SK-N-SH treated with all-trans-retinoic acid at 6 μM for 48 hours (cell line): ENCODE measurements around the gene RNF213.

ENCODE experiments used
- ATAC-seq: fragments of 200-7000 bp; cut with Tn5 transposase; 3 replicates; pipeline ENCODE4 v1.9.1; 2020; ENCODE audit warnings: mild to moderate bottlenecking, moderate library complexity
- ARNTL ChIP-seq: fragments of 450-650 bp; formaldehyde crosslinking; IDR thresholded peaks from 2 replicates; pipeline ENCODE4 v1.5.0; 2020; ENCODE audit warnings: low read depth, mild to moderate bottlenecking, moderate library complexity, borderline replicate concordance
- CREB5 ChIP-seq: fragments of 250-450 bp; sonication (Bioruptor Pico); IDR thresholded peaks from 2 replicates; pipeline ENCODE4 v1.5.1; 2020; ENCODE audit warnings: low read depth, mild to moderate bottlenecking, moderate library complexity
- CSDC2 ChIP-seq: fragments of 250-450 bp; sonication (Bioruptor Pico); IDR thresholded peaks from 2 replicates; pipeline ENCODE4 v1.5.0; 2020; ENCODE audit warnings: mild to moderate bottlenecking, moderate library complexity
- CSRNP3 ChIP-seq: fragments of 250-450 bp; sonication (Bioruptor Pico); IDR thresholded peaks from 2 replicates; pipeline ENCODE4 v1.5.1; 2021; ENCODE audit warnings: mild to moderate bottlenecking, moderate library complexity
- ESRRG ChIP-seq: fragments of 250-450 bp; sonication (Bioruptor Pico); IDR thresholded peaks from 2 replicates; pipeline ENCODE4 v1.6.1; 2021; ENCODE audit warnings: mild to moderate bottlenecking
- GLIS3 ChIP-seq: fragments of 250-450 bp; sonication (Bioruptor Pico); IDR thresholded peaks from 2 replicates; pipeline ENCODE4 v1.5.0; 2020; ENCODE audit warnings: mild to moderate bottlenecking, moderate library complexity
- ISL1 ChIP-seq: fragments of 250-450 bp; sonication (Bioruptor Pico); IDR thresholded peaks from 2 replicates; pipeline ENCODE4 v2.1.2; 2022; ENCODE audit warnings: mild to moderate bottlenecking, moderate library complexity
- OSR1 ChIP-seq: fragments of 250-450 bp; sonication (Bioruptor Pico); IDR thresholded peaks from 2 replicates; pipeline ENCODE4 v1.8.0; 2022; ENCODE audit warnings: moderate library complexity, mild to moderate bottlenecking, inconsistent platforms
- PATZ1 ChIP-seq: fragments of 250-450 bp; sonication (Bioruptor Pico); IDR thresholded peaks from 2 replicates; pipeline ENCODE4 v1.8.0; 2020; ENCODE audit warnings: mild to moderate bottlenecking, moderate library complexity, borderline replicate concordance
- POU6F1 ChIP-seq: fragments of 250-450 bp; sonication (Bioruptor Pico); IDR thresholded peaks from 2 replicates; pipeline ENCODE4 v1.8.0; 2021; ENCODE audit warnings: low read depth, mild to moderate bottlenecking, moderate library complexity, borderline replicate concordance
- PPARA ChIP-seq: fragments of 250-450 bp; sonication (Bioruptor Pico); IDR thresholded peaks from 2 replicates; pipeline ENCODE4 v1.5.0; 2020; ENCODE audit warnings: mild to moderate bottlenecking, borderline replicate concordance
- RARB ChIP-seq: fragments of 250-450 bp; sonication (Bioruptor Pico); IDR thresholded peaks from 2 replicates; pipeline ENCODE4 v1.8.0; 2021; ENCODE audit warnings: mild to moderate bottlenecking, moderate library complexity
- SNAI2 ChIP-seq: fragments of 250-450 bp; sonication (Bioruptor Pico); IDR thresholded peaks from 2 replicates; pipeline ENCODE4 v1.5.0; 2020; ENCODE audit warnings: mild to moderate bottlenecking, moderate library complexity
- TCF4 ChIP-seq: fragments of 250-450 bp; sonication (Bioruptor Pico); IDR thresholded peaks from 2 replicates; pipeline ENCODE4 v1.8.0; 2021; ENCODE audit warnings: mild to moderate bottlenecking, moderate library complexity, borderline replicate concordance
- TOX ChIP-seq: fragments of 250-450 bp; sonication (Bioruptor Pico); IDR thresholded peaks from 2 replicates; pipeline ENCODE4 v1.8.0; 2021; ENCODE audit warnings: mild to moderate bottlenecking, moderate library complexity, borderline replicate concordance
- TSHZ2 ChIP-seq: fragments of 250-450 bp; sonication (Bioruptor Pico); IDR thresholded peaks from 2 replicates; pipeline ENCODE4 v1.5.0; 2020; ENCODE audit warnings: mild to moderate bottlenecking, moderate library complexity
- ZC3H10 ChIP-seq: fragments of 250-450 bp; sonication (Bioruptor Pico); IDR thresholded peaks from 2 replicates; pipeline ENCODE4 v1.5.1; 2021; ENCODE audit warnings: mild to moderate bottlenecking, moderate library complexity
- ZFP3 ChIP-seq: fragments of 250-450 bp; sonication (Bioruptor Pico); IDR thresholded peaks from 2 replicates; pipeline ENCODE4 v1.5.0; 2020; ENCODE audit warnings: mild to moderate bottlenecking, moderate library complexity
- ZNF565 ChIP-seq: fragments of 450-650 bp; formaldehyde crosslinking; conservative IDR thresholded peaks from 2 replicates; pipeline ENCODE4 v1.5.0; 2020; ENCODE audit warnings: low read depth, mild to moderate bottlenecking, moderate library complexity
- ZNF70 ChIP-seq: fragments of 450-650 bp; formaldehyde crosslinking; IDR thresholded peaks from 2 replicates; pipeline ENCODE4 v1.5.0; 2020; ENCODE audit warnings: mild to moderate bottlenecking, moderate library complexity
- ZNF8 ChIP-seq: fragments of 450-650 bp; formaldehyde crosslinking; IDR thresholded peaks from 2 replicates; pipeline ENCODE4 v1.5.0; 2020; ENCODE audit warnings: mild to moderate bottlenecking, moderate library complexity

RNF213 gene

GRCh38 chr17:80316927-80317705 is 56.5 kb downstream of the RNF213 start (continued):
- TF ChIP-seq TSHZ2 (CRISPR knock-in tag) (no peak), ARNTL (CRISPR knock-in tag) (no peak), SNAI2 (CRISPR knock-in tag) (no peak), PATZ1 (CRISPR knock-in tag) (no peak), OSR1 (CRISPR knock-in tag) (no peak), ZNF565 (CRISPR knock-in tag) (no peak), RARB (CRISPR knock-in tag) (no peak), TOX (CRISPR knock-in tag) (no peak), TCF4 (no peak)

- ATAC-seq, result no peak; the same call in 2 of the 3 replicates
- no peak for TF ChIP-seq GLIS3
- TF ChIP-seq ZNF8 (CRISPR knock-in tag), result no peak
- TF ChIP-seq PATZ1 (CRISPR knock-in tag), result no peak
- TF ChIP-seq CSDC2 (CRISPR knock-in tag), result no peak
- TF ChIP-seq ISL1, result no peak
- TF ChIP-seq ZNF565 (CRISPR knock-in tag), result no peak
- no peak for TF ChIP-seq SNAI2 (CRISPR knock-in tag)
- TF ChIP-seq PPARA, result no peak
- no peak for TF ChIP-seq CREB5 (CRISPR knock-in tag)
- no peak for TF ChIP-seq OSR1 (CRISPR knock-in tag)
- TF ChIP-seq CSRNP3 (CRISPR knock-in tag), result no peak
- no peak for TF ChIP-seq ESRRG (CRISPR knock-in tag)
- TF ChIP-seq ZFP3, result no peak
- no peak for TF ChIP-seq RARB (CRISPR knock-in tag)
- TF ChIP-seq POU6F1 (CRISPR knock-in tag), result no peak
- TF ChIP-seq TCF4, result no peak
- TF ChIP-seq ARNTL (CRISPR knock-in tag), result no peak
- no peak for TF ChIP-seq ZC3H10 (CRISPR knock-in tag)
- TF ChIP-seq ZNF70 (CRISPR knock-in tag), result no peak
Measured at GRCh38 chr17:80317706-80317980, 57.0 kb downstream of the RNF213 start.
